IPS DF 19.7 (cell line): ENCODE data around the gene KCNN2.
A peak's percentile ranks its signal among the peaks of the same experiment; 100 is the strongest.

Experiments
- DNase-seq: peaks from one replicate; pipeline ENCODE4 v3.0.0-alpha.2; 2013; ENCODE audit warnings: low read depth, low spot score

The KCNN2 gene

GRCh38 chr5:114362197-114362976, 517 bp downstream of the KCNN2 start:
- DNase-seq, result peak; percentile 7

- DNase-seq, result no peak
These were observed 1.3 kb downstream of the KCNN2 start for GRCh38 chr5:114362977-114363761.

GRCh38 chr5:114363837-114364236, 2.0 kb downstream of the KCNN2 start:
- no peak for DNase-seq

- DNase-seq, result no peak
These were observed 5.2 kb downstream of the KCNN2 start for GRCh38 chr5:114367029-114367428.

GRCh38 chr5:114369680-114370417, 8.0 kb downstream of the KCNN2 start:
- DNase-seq, result no peak

GRCh38 chr5:114377050-114377844, 15.4 kb downstream of the KCNN2 start:
- DNase-seq, result no peak

GRCh38 chr5:114377946-114378345, 16.1 kb downstream of the KCNN2 start:
- no peak for DNase-seq

GRCh38 chr5:114380721-114381120, 18.9 kb downstream of the KCNN2 start:
- no peak for DNase-seq

- DNase-seq, result no peak
These were observed 25.6 kb downstream of the KCNN2 start for GRCh38 chr5:114387433-114387832.

GRCh38 chr5:114390431-114390830, 28.6 kb downstream of the KCNN2 start:
- DNase-seq, result no peak

- no peak for DNase-seq
These were observed 29.5 kb downstream of the KCNN2 start for GRCh38 chr5:114391321-114391720.

- DNase-seq, result no peak
These were observed 31.3 kb downstream of the KCNN2 start for GRCh38 chr5:114393159-114393558.

GRCh38 chr5:114402206-114402605, 40.3 kb downstream of the KCNN2 start:
- DNase-seq, result no peak

GRCh38 chr5:114407783-114408182, 45.9 kb downstream of the KCNN2 start:
- DNase-seq, result no peak

GRCh38 chr5:114408847-114409246, 47.0 kb downstream of the KCNN2 start:
- no peak for DNase-seq

- no peak for DNase-seq
These were observed 49.6 kb downstream of the KCNN2 start for GRCh38 chr5:114411380-114411931.

- DNase-seq, result no peak
These were observed 50.8 kb downstream of the KCNN2 start for GRCh38 chr5:114412510-114413171.

GRCh38 chr5:114415760-114416159, 53.9 kb downstream of the KCNN2 start:
- no peak for DNase-seq

GRCh38 chr5:114416254-114416653, 54.4 kb downstream of the KCNN2 start:
- DNase-seq, result no peak

GRCh38 chr5:114417519-114417918, 55.6 kb downstream of the KCNN2 start:
- DNase-seq, result no peak
